Ramos (cell line): ENCODE data around the gene SEC11A.
"Not testable (repeated sequence)": the region's sequence is repeated elsewhere in the genome, so short reads cannot be mapped to it uniquely, and the experiment has no call there.

Experiments used
- in situ Hi-C: fragments of 300-500 bp; cut with MboI; formaldehyde crosslinking; loops from one replicate; pipeline ENCODE4 v1.14.3; 2022; ENCODE audit warnings: low sequenced_read_pairs; ENCODE audit not compliant: unreplicated experiment

The SEC11A gene

GRCh38 chr15:84647726-84648125 lies 68.2 kb downstream of the SEC11A start:
- in situ Hi-C loops, result no loop called here

GRCh38 chr15:84645997-84646396 lies 69.9 kb downstream of the SEC11A start:
- in situ Hi-C loops, result no loop called here

- in situ Hi-C loops, result no loop called here
Measured at GRCh38 chr15:84645496-84645895, 70.4 kb downstream of the SEC11A start.

GRCh38 chr15:84643838-84644237 lies 72.1 kb downstream of the SEC11A start:
- in situ Hi-C loops, result no loop called here

- in situ Hi-C loops, result not testable (repeated sequence)
Measured at GRCh38 chr15:84642640-84643039, 73.3 kb downstream of the SEC11A start.

- in situ Hi-C loops, result not testable (repeated sequence)
Measured at GRCh38 chr15:84641871-84642270, 74.1 kb downstream of the SEC11A start.

GRCh38 chr15:84638103-84638502 lies 77.8 kb downstream of the SEC11A start:
- in situ Hi-C loops, result no loop called here

- in situ Hi-C loops, result no loop called here
Measured at GRCh38 chr15:84634228-84634837, 81.6 kb downstream of the SEC11A start.

GRCh38 chr15:84633311-84634227 lies 82.4 kb downstream of the SEC11A start:
- in situ Hi-C loops, result no loop called here

GRCh38 chr15:84631706-84632272 lies 84.2 kb downstream of the SEC11A start:
- in situ Hi-C loops, result no loop called here

- in situ Hi-C loops, result no loop called here
Measured at GRCh38 chr15:84629033-84629432, 86.9 kb downstream of the SEC11A start.

- in situ Hi-C loops, result no loop called here
Measured at GRCh38 chr15:84625123-84625522, 90.8 kb downstream of the SEC11A start.

- in situ Hi-C loops, result no loop called here
Measured at GRCh38 chr15:84624359-84624758, 91.6 kb downstream of the SEC11A start.

- in situ Hi-C loops, result no loop called here
Measured at GRCh38 chr15:84621358-84621979, 94.5 kb downstream of the SEC11A start.

GRCh38 chr15:84620626-84621025 lies 95.3 kb downstream of the SEC11A start:
- in situ Hi-C loops, result no loop called here
